GM12878 (cell line): ENCODE measurements around the gene SPPL2B. TPM values are rescaled to one million over a fixed set of nuclear protein-coding genes. Genes with fewer than 3 reads are reported as not detected.

Experiments used
- ATAC-seq: fragments of 200-7000 bp; cut with Tn5 transposase; 3 replicates; pipeline ENCODE4 v1.9.1; 2020; ENCODE audit warnings: mild to moderate bottlenecking, moderate library complexity
- BruUV-seq: library from RNA; stranded (reverse); fragments of 400-500 nt; replicated peaks from 2 replicates; lab custom pipeline; 2021; lab: Mats Ljungman, UMichigan
- CTCF ChIA-PET: fragments of 300-600 bp; sonication (Branson Sonifier 250); formaldehyde crosslinking; extraction: SDS; loops from one replicate; lab custom pipeline; 2021; ENCODE audit warnings: inconsistent platforms; lab: Yijun Ruan, JAX
- POLR2A ChIA-PET: fragments of 350-600 bp; formaldehyde crosslinking; extraction: SDS; loops from one replicate; lab custom pipeline; 2021; ENCODE audit warnings: inconsistent platforms; lab: Charles Lee
- RAD21 ChIA-PET: fragments of 300-600 bp; sonication (Branson Sonifier 250); formaldehyde crosslinking; loops from one replicate; lab custom pipeline; 2023; ENCODE audit warnings: antibody characterized with exemption; ENCODE audit not compliant: unreplicated experiment; lab: Charles Lee
- SMC1A ChIA-PET: fragments of 300-600 bp; sonication (Branson Sonifier 250); formaldehyde crosslinking; loops from one replicate; lab custom pipeline; 2023; ENCODE audit not compliant: unreplicated experiment, uncharacterized antibody; lab: Charles Lee
- DNase-seq: peaks from one replicate; pipeline ENCODE4 v3.0.0-alpha.2; 2011; ENCODE audit warnings: low read depth, low spot score
- FAIRE-seq: peaks from 3 replicates; lab custom pipeline; 2011; peaks lifted over from hg19 to GRCh38; lab: Jason Lieb, UNC
- H2AFZ ChIP-seq: 2 replicates; pipeline ENCODE4 v1.6.0; 2011; ENCODE audit warnings: low read depth, low read length, control low read depth; ENCODE audit not compliant: control insufficient read depth
- H3K27ac ChIP-seq: 2 replicates; pipeline ENCODE4 v1.5.1; 2011; ENCODE audit warnings: control low read depth; ENCODE audit not compliant: control insufficient read depth, insufficient read depth
- H3K27me3 ChIP-seq, 2 experiments: replicated peaks in 1 of 2; 2 replicates each; pipeline versions ENCODE4 v1.6.0 to v1.6.1; 2011; ENCODE audit warnings: low read length in 1 of 2; ENCODE audit not compliant: control insufficient read depth in 2 of 2, insufficient read depth in 2 of 2
- H3K36me3 ChIP-seq, 2 experiments: 2 replicates each; pipeline ENCODE4 v1.5.1; 2011; ENCODE audit warnings: low read length in 1 of 2; ENCODE audit not compliant: control insufficient read depth in 2 of 2, insufficient read depth in 2 of 2
- H3K4me1 ChIP-seq: 2 replicates; pipeline ENCODE4 v1.6.1; 2011; ENCODE audit warnings: mild to moderate bottlenecking, low read length, moderate library complexity, mixed read lengths; ENCODE audit not compliant: control insufficient read depth, insufficient read depth
- H3K4me2 ChIP-seq: 2 replicates; pipeline ENCODE4 v1.6.0; 2011; ENCODE audit warnings: control low read depth; ENCODE audit not compliant: control insufficient read depth, insufficient read depth
- H3K4me3 ChIP-seq: fragments of 200-600 bp; sonication (generic); 2 replicates; pipeline ENCODE4 v1.5.1; 2016
- H3K79me2 ChIP-seq: 2 replicates; pipeline ENCODE4 v1.6.0; 2011; ENCODE audit warnings: low read length; ENCODE audit not compliant: control insufficient read depth, insufficient read depth
- H3K9ac ChIP-seq: 2 replicates; pipeline ENCODE4 v1.8.0; 2011; ENCODE audit warnings: low read length, control low read depth, mixed read lengths; ENCODE audit not compliant: control insufficient read depth, insufficient read depth
- H3K9me3 ChIP-seq: replicated peaks from 3 replicates; pipeline ENCODE4 v1.5.1; 2011; ENCODE audit warnings: mild to moderate bottlenecking, low read length; ENCODE audit not compliant: control insufficient read depth, insufficient read depth
- H4K20me1 ChIP-seq: 2 replicates; pipeline ENCODE4 v1.6.0; 2011; ENCODE audit not compliant: control insufficient read depth, insufficient read depth
- ASH2L ChIP-seq: fragments of 300-600, 200-600 bp; sonication (generic); IDR thresholded peaks from 2 replicates; pipeline ENCODE4 v1.6.1; 2017; ENCODE audit warnings: low read depth, mild to moderate bottlenecking, borderline replicate concordance
- BRCA1 ChIP-seq: IDR thresholded peaks from 2 replicates; pipeline ENCODE4 v1.6.1; 2011; ENCODE audit warnings: low read depth, low read length, improper control_type of control experiment
- CBX5 ChIP-seq: sonication (generic); IDR thresholded peaks from 2 replicates; pipeline ENCODE4 v1.6.1; 2016; ENCODE audit warnings: low read depth, moderate library complexity, mild to moderate bottlenecking, inconsistent platforms
- CHD1 ChIP-seq: IDR thresholded peaks from 2 replicates; pipeline ENCODE4 v1.6.1; 2012; ENCODE audit warnings: low read depth, low read length, improper control_type of control experiment
- E2F4 ChIP-seq: IDR thresholded peaks from 2 replicates; pipeline ENCODE4 v1.6.1; 2012; ENCODE audit warnings: low read depth, low read length, improper control_type of control experiment
- EED ChIP-seq: sonication (generic); IDR thresholded peaks from 2 replicates; pipeline ENCODE4 v1.6.1; 2016; ENCODE audit warnings: antibody characterized with exemption, low read depth
- ELK1 ChIP-seq: IDR thresholded peaks from 2 replicates; pipeline ENCODE4 v1.6.1; 2012; ENCODE audit warnings: low read depth, low read length, improper control_type of control experiment
- FOXM1 ChIP-seq: IDR thresholded peaks from 2 replicates; pipeline ENCODE4 v1.6.1; 2012; ENCODE audit warnings: low read depth, mild to moderate bottlenecking, inconsistent platforms, low read length, moderate library complexity
- GABPA ChIP-seq: IDR thresholded peaks from 2 replicates; pipeline ENCODE4 v1.6.1; 2014; ENCODE audit warnings: antibody characterized with exemption, low read depth, mild to moderate bottlenecking, inconsistent platforms
- IKZF1 ChIP-seq: fragments of 450-650 bp; conservative IDR thresholded peaks from 2 replicates; pipeline ENCODE4 v1.6.1; 2017; ENCODE audit warnings: antibody characterized with exemption, mild to moderate bottlenecking
- IKZF2 ChIP-seq, 2 experiments: fragments of 450-650 bp; IDR thresholded peaks; 2 replicates each; pipeline ENCODE4 v1.6.1; 2017; ENCODE audit warnings: mild to moderate bottlenecking in 2 of 2, moderate library complexity in 2 of 2
- KDM1A ChIP-seq: fragments of 200-600 bp; sonication (generic); IDR thresholded peaks from 2 replicates; pipeline ENCODE4 v1.6.1; 2016; ENCODE audit warnings: borderline replicate concordance
- KLF5 ChIP-seq: fragments of 450-650 bp; IDR thresholded peaks from 2 replicates; pipeline ENCODE4 v1.6.1; 2014; ENCODE audit warnings: mild to moderate bottlenecking; ENCODE audit not compliant: partially characterized antibody
- MEF2B ChIP-seq: fragments of 450-650 bp; IDR thresholded peaks from 2 replicates; pipeline ENCODE4 v1.6.1; 2018; ENCODE audit warnings: mild to moderate bottlenecking, moderate library complexity; ENCODE audit not compliant: partially characterized antibody, poor library complexity, severe bottlenecking
- MYC ChIP-seq: IDR thresholded peaks from 2 replicates; pipeline ENCODE4 v1.6.1; 2011; ENCODE audit warnings: mild to moderate bottlenecking, low read length, moderate library complexity, inconsistent platforms; ENCODE audit not compliant: insufficient read depth, insufficient replicate concordance, insufficient read length, severe bottlenecking
- PRDM15 ChIP-seq: fragments of 450-650 bp; formaldehyde crosslinking; IDR thresholded peaks from 2 replicates; pipeline ENCODE4 v1.4.0; 2020; ENCODE audit warnings: mild to moderate bottlenecking, moderate library complexity
- RB1 ChIP-seq: fragments of 450-650 bp; formaldehyde crosslinking; IDR thresholded peaks from 2 replicates; pipeline ENCODE4 v1.6.1; 2017; ENCODE audit warnings: mild to moderate bottlenecking, borderline replicate concordance
- SIN3A ChIP-seq: IDR thresholded peaks from 2 replicates; pipeline ENCODE4 v1.6.1; 2012; ENCODE audit warnings: low read depth, low read length, improper control_type of control experiment
- SMC3 ChIP-seq: IDR thresholded peaks from 2 replicates; pipeline ENCODE4 v1.6.1; 2011; ENCODE audit warnings: low read length, improper control_type of control experiment, borderline replicate concordance
- TCF7 ChIP-seq: IDR thresholded peaks from 2 replicates; pipeline ENCODE4 v1.6.1; 2014; ENCODE audit warnings: antibody characterized with exemption, borderline replicate concordance
- WGBS: methylation state at CpG from one replicate; pipeline ENCODE4 v1.1.6; 2016; ENCODE audit warnings: low lambda C conversion rate; ENCODE audit not compliant: insufficient replicate concordance, insufficient coverage; ENCODE audit errors: missing lambda C conversion rate; 5-methylcytosine and 5-hydroxymethylcytosine counted together
- in situ Hi-C: fragments of 300-500 bp; cut with MboI; formaldehyde crosslinking; loops from 9 replicates; pipeline ENCODE4 v1.14.3; 2018; ENCODE audit warnings: mixed read lengths
- intact Hi-C: fragments of 100-400 bp; cut with micrococcal nuclease; formaldehyde crosslinking; loops from one replicate; pipeline ENCODE4 v1.14.2; 2022; ENCODE audit not compliant: unreplicated experiment
- polyA plus RNA-seq, 11 experiments: library from polyadenylated mRNA; depleted of rRNA in 4 of 11; unstranded in 6 of 11; stranded (reverse) in 5 of 11; fragments of >200 nt; fragmentation: Nextera tagmentation in 4 of 11; fragmentation: Illumina TruSeq in 1 of 11; extraction: Ambion mirVana in 4 of 11; extraction: Trizol in 1 of 11; gene quantifications; 1 replicate in 1 of 11; 2 replicates in 10 of 11; pipeline versions ENCODE4 v1.2.1 to v1.2.3, GENCODE V29; 2011 to 2016; ENCODE audit warnings: inconsistent platforms in 2 of 11, missing spikeins in 2 of 11, low read depth in 1 of 11
- total RNA-seq, 4 experiments: library from RNA; depleted of rRNA in 3 of 4; stranded (reverse); fragments of >200 nt in 3 of 4; fragmentation: Illumina TruSeq in 1 of 4; extraction: Trizol in 1 of 4; gene quantifications; 2 replicates each; pipeline versions ENCODE4 v1.2.1 to v1.2.3, GENCODE V29; 2013 to 2021

The SPPL2B gene
- total and polyA plus RNA-seq, 10 of the 15 experiments (the other 5 are each of a cell fraction or from before 2014, with no cell fraction given): 0.29 to 56.5 (median 18.3) TPM

DNA sequence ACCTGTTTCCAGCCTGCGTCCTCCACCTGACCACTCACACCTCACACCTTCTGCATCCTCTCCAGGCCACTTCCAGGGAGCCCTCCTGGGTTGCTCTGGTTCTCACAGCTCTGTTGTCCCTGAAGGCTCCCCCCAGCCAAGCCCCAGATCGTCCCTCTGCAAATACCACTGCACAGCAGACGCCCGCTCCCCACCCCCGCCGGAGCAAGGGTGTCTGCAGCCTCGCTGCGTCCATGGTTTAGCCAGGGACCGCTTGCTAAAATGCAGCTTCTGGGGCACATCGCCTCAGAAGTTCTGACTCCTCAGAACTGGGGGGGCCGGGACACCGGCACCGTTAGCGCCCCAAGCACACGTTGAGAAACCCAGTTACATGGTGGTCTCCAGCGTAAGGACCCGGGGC, 21.5 kb upstream of the SPPL2B start (continued):
- TF ChIP-seq FOXM1 (no peak), MEF2B (no peak), BRCA1 (no peak), KLF5 (no peak), TCF7 (no peak)

- Histone ChIP-seq H2AFZ (no peak overlapping the region), H3K36me3 (no peaks in the 10 kb centered on the region), H4K20me1 (no peaks in the 10 kb centered on the region), H3K9ac (no peak overlapping the region), H3K9me3 (no peaks in the 10 kb centered on the region), H3K79me2 (no peaks in the 10 kb centered on the region), H3K4me1 (no peaks in the 10 kb centered on the region)
- BruUV-seq: no TSS peak
- SMC1A ChIA-PET: no interaction called here
- 32% methylated on average over 23 of the region's 33 CpGs for WGBS
- ATAC-seq: no peak
- in situ Hi-C loops: no loop called here
- no peak for TF ChIP-seq IKZF1
- TF ChIP-seq E2F4: no peak
- no peak for TF ChIP-seq SIN3A
- no peak for TF ChIP-seq IKZF2 (IDR thresholded peaks at IDR 0.05)
- no peak for TF ChIP-seq PRDM15 (CRISPR knock-in tag)
- no peak for TF ChIP-seq ASH2L
- no peak for TF ChIP-seq MYC
- TF ChIP-seq GABPA: no peak
- no peak for TF ChIP-seq CHD1
- no peak for TF ChIP-seq RB1
- TF ChIP-seq SMC3: no peak
- TF ChIP-seq ELK1: no peak
- TF ChIP-seq EED: no peak
- no peak for TF ChIP-seq KDM1A
- no peak for TF ChIP-seq CBX5
- TF ChIP-seq, all 136 proteins: peak for 0
- Histone ChIP-seq H3K27ac (no peak overlapping the region), H3K4me2 (no peak overlapping the region), H3K4me3 (no peak overlapping the region), H3K27me3 (peaks cover 9 to 12% of the 10 kb centered on the region in 2 experiments; a peak in 3 of 4 replicates)
- ChIA-PET RAD21 (no interaction called here), CTCF (no interaction called here), POLR2A (no interaction called here)
- DNase-seq (no peak), FAIRE-seq (no peak)
- intact Hi-C loops: no loop called here
These were observed 20.9 kb upstream of the SPPL2B start for GRCh38 chr19:2307518-2308012.
